Measurements from ENCODE around the gene SMARCAD1. TPM values are rescaled to one million over a fixed set of nuclear protein-coding genes. Genes with fewer than 3 reads are reported as not detected.

The SMARCAD1 gene
- total and polyA plus RNA-seq, 2 of the 8 experiments (the other 6 are each of a cell fraction or from before 2014, with no cell fraction given) = 24.1 to 59.4 TPM

GRCh38 chr4:94207469-94208224 lies at the start of gene SMARCAD1 (continued):
- peak; percentile 75 for TF ChIP-seq KDM4A (IDR thresholded peaks at IDR 0.05; ENCODE audit: low read depth, low read length, severe bottlenecking)
- TF ChIP-seq SP4 (IDR thresholded peaks at IDR 0.05; ENCODE audit: low read length) = peak; percentile 65; the same call in 1 of the 2 replicates
- TF ChIP-seq, protein P1, sequence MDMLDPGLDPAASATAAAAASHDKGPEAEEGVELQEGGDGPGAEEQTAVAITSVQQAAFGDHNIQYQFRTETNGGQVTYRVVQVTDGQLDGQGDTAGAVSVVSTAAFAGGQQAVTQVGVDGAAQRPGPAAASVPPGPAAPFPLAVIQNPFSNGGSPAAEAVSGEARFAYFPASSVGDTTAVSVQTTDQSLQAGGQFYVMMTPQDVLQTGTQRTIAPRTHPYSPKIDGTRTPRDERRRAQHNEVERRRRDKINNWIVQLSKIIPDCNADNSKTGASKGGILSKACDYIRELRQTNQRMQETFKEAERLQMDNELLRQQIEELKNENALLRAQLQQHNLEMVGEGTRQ (IDR thresholded peaks at IDR 0.05; ENCODE audit: low read length) = no peak
- peak; percentile 92 for TF ChIP-seq PHF8 (conservative IDR thresholded peaks at IDR 0.05; ENCODE audit: low read depth, low read length)
- TF ChIP-seq EGR1 (IDR thresholded peaks at IDR 0.05; ENCODE audit: borderline replicate concordance, low read depth, low read length) = 0 out of 2 replicates have a peak, but pooled peaks have one; percentile 20
- TF ChIP-seq GTF2F1 (IDR thresholded peaks at IDR 0.05; ENCODE audit: borderline replicate concordance, low read depth, low read length) = no peak
- no peak for TF ChIP-seq CTCF (IDR thresholded peaks at IDR 0.05; ENCODE audit: control extremely low read depth in 1 of 3, insufficient read depth in 1 of 3, low read depth in 1 of 3, low read length in 3 of 3)
- TF ChIP-seq POU5F1 (IDR thresholded peaks at IDR 0.05; ENCODE audit: low read depth, low read length) = peak; percentile 8; the same call in 1 of the 2 replicates
- peak; percentile 84; the same call in 1 of the 2 replicates for TF ChIP-seq RBBP5 (IDR thresholded peaks at IDR 0.05; ENCODE audit: borderline replicate concordance, low read depth, low read length)
- no peak for TF ChIP-seq MAFK (IDR thresholded peaks at IDR 0.05; ENCODE audit: low read depth, low read length)
- TF ChIP-seq JUN (IDR thresholded peaks at IDR 0.05; ENCODE audit: low read depth, low read length) = no peak
- no peak for TF ChIP-seq SP2 (IDR thresholded peaks at IDR 0.05; ENCODE audit: low read length)
- TF ChIP-seq SIX5 (IDR thresholded peaks at IDR 0.05; ENCODE audit: low read depth, low read length) = no peak
- peak; percentile 77 to 79; a peak in 2 of 4 replicates for TF ChIP-seq SIN3A (conservative IDR thresholded peaks at IDR 0.05 in 1 of 2, IDR thresholded peaks at IDR 0.05 in 1 of 2; ENCODE audit: low read depth in 1 of 2, low read length in 2 of 2)
- TF ChIP-seq CHD2 (IDR thresholded peaks at IDR 0.05; ENCODE audit: low read length) = peak; percentile 93
- no peak for TF ChIP-seq SUZ12 (IDR thresholded peaks at IDR 0.05; ENCODE audit: low read length)
- TF ChIP-seq SAP30 (IDR thresholded peaks at IDR 0.05; ENCODE audit: insufficient read depth, insufficient replicate concordance, low read length) = no peak
- no peak for TF ChIP-seq EZH2 (IDR thresholded peaks at IDR 0.05; ENCODE audit: low read depth, low read length, severe bottlenecking)
- TF ChIP-seq JUND (IDR thresholded peaks at IDR 0.05; ENCODE audit: low read length) = peak; percentile 84
- TF ChIP-seq KDM5A (IDR thresholded peaks at IDR 0.05; ENCODE audit: low read length) = no peak; the same call in 1 of the 2 replicates

All from H1 (cell line).